ENCODE data around the gene PACRGL.
A peak's percentile ranks its signal among the peaks of the same experiment; 100 is the strongest.

Gene PACRGL

DNA sequence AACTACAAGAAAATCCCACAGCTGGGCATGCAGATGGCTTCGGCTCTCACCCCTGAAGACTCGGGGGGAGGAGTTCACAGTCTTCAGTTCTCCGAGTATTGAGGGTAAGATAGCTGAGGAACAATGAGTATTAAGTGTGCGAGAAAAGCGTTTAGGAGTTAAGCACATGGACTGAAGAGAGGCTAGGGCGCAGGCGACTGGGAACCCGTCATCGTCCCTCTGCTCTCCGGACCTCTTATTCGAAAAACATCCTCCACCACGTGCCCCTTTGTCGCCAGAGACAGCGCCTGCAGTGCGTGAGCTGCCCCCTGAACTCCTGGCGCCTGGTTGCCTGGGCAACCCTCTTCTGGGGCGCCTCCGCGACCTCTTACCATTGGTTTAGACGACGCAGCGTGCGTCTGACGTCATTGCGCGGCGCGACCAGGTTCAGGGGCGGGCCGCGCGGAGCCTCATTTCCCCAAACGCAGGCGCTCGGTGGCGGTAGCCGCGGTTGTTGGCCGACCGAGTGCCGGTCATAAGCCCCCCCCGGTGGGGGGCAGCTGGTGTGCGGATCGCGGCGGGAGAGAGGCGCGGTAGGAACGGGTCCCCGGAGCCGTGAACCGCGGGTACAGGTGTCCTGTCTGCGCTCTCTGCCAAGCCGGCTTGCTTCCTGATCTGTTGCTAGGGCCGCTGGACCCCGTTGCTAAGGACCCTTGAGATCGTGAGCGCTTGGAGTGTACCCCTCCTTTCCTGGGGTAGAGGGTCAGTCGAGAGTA, at the start of gene PACRGL:
Gene PACRGL (plus strand): TSS at position 452 of the 755 bp plus-strand sequence. CDS start 4,024 bp downstream, outside the sequence.
- peak; percentile 36 to 93 (median 85) for DNase-seq

GRCh38 chr4:20652226-20652885, 47.9 kb upstream of the PACRGL start:
- no peak for DNase-seq

- DNase-seq: no peak
These were observed 41.8 kb upstream of the PACRGL start for GRCh38 chr4:20658456-20658855.

- no peak for DNase-seq
These were observed 37.4 kb upstream of the PACRGL start for GRCh38 chr4:20662851-20663250.

DNA sequence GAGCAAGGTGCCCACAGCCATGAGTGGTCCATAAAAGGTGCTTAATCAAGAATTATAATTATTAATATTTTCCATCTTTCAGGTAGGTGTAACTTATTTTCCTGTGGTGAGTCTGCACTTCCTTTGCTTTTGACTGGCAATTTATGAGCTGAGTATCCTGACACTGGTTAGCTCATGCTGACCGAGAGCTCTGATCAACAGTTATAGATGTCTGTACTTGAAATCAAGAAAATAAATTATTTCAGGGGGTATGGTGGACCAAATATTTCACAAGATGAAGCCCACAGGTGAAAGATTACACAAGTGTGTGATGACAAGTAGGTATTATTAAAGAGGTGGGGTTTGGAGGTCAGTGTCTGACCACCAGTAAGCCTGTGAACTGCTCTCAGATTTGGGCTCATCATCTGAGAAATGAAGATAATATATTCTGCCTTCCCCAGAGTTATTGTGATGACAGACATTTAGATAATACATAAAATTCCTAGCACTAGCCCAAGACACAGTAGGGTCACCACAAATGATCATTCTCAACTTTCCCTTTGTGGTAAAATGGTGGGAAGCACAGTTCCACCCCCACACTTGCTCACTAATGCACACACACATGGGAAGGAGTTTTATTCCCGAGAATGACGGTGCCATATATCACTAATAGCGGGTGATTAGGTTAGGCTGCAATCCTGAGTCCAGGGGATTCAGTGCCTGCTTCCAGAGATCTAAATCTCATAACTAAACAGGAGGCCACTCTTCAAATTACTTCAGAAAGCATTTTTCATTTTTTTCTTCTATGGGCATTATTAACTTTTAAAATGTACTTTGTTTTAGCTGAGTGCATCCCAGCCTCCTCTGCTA, 34.0 kb upstream of the PACRGL start:
- no peak for DNase-seq

GRCh38 chr4:20672262-20672661, 28.0 kb upstream of the PACRGL start:
- DNase-seq: no peak

DNA sequence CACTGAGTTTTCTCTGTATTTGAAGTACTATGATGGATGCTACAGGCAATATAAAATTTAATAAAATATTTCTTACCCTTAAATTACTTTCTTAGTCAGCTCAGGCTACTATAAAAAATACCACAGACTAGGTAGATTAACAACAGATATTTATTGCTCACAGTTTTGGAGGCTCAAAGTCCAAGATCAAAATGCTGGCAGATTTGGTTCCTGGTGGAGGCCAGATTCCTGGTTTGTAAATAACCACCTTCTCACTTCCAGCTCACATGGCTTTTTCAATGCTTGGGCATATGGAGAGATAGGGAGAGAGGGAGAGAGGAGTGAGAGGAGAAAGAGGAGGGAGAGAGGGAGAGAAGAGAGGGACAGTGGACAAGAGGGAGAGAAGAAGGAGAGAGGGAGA, 24.5 kb upstream of the PACRGL start:
- no peak for DNase-seq

DNA sequence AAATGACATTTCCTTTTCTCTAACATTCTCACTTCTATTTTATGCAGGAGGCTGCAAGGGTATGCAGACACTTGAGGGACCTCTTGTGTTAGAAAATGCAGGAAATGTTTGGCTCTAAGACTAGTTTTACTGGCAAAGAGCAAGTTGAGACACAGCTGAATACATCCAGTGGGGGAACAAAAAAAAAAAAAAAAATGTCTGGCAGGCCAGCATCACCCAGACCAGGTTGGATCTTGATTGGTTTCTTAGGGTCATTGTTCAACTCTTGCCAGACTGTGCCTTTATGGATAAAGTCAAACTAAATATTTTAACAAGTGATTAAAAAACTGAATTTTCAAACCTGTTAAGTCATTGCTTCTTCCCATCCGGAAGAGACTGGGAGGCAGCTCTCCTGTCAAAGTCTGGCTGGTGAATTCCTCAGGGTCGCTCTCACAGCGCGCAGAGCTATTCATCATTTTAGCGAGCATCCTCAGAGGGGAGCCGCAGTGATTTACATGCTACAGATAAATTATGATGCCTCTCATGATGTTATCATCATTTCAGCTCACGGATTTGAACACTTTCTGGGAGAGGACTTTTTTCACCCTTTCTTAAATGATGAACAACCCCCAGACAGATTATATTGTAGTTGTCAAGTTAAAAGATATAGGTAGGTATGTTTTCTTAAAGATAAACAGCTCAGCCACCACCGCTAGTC, 23.6 kb upstream of the PACRGL start:
- DNase-seq: no peak

DNA sequence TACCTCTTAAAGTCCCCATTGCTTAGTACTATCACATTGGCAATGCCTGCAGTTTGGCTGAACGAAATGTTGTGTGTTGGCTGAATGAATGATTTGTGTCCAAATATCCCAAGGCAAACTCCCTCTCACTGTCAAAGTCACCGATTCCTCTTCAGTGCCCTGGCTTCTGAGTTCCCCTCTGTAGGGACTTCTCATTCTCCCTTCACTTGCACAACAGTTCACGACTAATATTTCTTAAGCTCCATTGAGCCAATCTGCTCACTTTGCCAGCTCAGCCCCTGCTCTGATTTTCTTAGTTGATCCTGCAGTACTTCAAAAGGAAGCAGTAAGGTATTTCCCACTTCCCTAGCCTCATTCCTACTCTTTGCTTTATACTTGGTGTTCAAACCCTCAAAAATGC, 21.9 kb upstream of the PACRGL start:
- no peak for DNase-seq

DNA sequence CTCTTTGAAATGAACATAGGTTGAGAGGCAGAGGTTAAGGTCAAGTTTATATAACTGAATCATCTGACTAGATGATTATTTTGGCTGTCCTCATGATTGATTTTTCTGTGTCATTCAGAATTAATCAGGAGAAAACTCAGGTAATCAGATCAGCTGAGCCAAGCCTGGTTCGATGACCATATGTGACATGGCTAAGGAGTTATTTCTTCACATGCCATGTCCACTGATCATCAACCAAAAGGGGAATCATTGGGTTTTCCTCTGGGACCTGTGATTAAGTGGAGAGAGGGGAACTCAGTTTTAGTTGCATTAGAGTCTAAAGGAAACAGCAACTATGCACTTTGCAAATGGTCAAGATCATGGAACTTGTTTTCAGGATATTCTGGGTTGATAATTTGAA, 20.3 kb upstream of the PACRGL start:
- DNase-seq: no peak

GRCh38 chr4:20680736-20681135, 19.5 kb upstream of the PACRGL start:
- no peak for DNase-seq

GRCh38 chr4:20681271-20681670, 19.0 kb upstream of the PACRGL start:
- no peak for DNase-seq

GRCh38 chr4:20682853-20683252, 17.4 kb upstream of the PACRGL start:
- no peak for DNase-seq

GRCh38 chr4:20683766-20684165, 16.5 kb upstream of the PACRGL start:
- DNase-seq: no peak

DNA sequence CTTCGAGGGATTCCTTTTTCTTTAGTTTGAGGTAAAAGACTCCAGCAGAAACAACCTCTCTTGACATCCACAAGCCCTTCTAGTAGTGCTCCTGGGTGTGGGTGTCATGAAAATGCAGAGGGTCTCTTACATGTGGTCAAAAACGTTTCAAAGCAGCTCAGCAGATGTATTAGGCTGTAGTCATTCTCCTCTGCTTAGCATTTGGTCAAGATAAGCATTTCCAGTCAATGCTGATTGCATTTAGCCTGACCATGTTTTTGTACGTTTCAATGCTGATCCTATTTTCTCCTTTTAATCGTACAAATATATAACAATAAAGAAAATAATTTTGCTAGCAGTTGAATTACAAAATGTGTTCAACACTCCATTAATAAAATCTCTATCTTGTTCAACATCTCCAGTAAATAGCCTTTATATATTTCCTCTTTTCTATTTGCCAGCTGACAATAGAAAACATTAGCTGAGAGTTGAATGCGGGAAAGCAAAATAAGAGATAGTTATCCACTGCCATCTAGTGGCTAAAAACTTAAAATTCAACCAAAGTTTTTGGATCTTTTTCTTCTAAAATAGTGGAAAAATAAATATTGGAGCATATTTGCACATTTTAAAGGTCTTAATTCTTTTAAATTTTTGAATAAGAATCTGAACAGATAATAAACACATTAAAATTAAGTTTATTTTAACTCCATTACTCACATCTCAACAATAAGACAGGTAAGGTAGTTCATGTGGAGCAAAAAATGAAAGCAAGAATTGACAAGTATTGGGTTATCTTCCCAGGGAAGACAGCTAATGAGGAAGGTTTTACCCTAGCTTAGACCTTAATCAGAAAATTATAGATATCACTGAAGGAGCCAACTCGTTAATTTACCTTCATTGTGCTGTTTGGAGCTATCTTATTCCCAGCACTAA, 15.2 kb upstream of the PACRGL start:
- no peak for DNase-seq

DNA sequence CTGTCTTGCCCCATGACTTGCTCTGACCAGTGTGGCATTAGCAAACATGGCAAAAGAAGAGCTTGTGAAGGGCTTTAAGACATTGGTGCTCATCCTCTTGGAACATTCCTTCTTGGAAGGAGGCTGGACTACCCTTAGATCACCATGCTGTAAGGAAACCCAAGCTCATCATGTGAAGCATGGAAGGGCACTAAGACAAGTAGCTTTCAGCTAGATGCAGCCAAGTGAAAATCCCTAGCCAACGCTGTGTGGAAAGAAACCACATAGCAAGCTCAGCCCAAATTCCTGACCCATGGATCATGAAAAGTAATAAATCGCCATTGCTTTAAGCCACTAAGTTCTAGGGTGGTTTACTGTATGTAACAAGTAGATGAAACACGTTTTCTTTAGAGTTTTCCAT, 12.4 kb upstream of the PACRGL start:
- no peak for DNase-seq

DNA sequence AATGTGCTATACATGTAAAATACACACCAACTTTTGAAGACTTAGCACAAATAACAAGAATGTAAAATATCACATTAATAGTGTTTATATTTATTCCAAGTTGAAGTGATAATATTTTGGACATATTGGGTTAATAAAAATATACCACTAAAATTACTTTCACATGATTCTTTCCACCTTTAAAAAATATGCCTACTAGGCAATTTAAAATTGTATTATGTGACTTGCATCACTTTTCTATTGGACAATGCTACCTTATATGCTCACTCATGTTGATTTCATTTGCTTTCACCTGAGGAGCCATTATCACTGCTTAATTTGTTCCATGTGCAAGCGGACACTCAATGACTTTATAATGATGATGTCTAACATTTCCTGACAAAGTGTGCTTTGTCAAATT, 3.4 kb upstream of the PACRGL start:
- no peak for DNase-seq

DNA sequence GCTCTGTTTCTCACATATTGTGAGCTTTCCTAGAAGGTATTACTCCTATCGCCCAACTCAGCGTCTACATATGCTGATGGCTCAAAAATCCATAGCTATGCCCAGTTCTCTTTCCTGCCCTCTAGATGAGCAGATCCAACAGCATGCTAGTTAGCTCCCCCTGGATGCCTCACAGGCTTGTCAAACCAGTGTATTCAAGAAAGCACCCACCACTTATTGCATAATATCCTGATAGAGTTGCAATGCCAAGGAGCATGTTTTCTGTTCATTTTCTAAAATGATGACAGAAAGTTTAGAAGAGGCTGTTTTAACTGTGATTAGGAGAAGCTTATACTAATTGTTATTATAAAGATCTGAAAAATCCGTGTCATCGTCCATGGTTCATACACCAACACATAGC, 1.9 kb upstream of the PACRGL start:
- DNase-seq: no peak

- no peak for DNase-seq
These were observed 1.4 kb upstream of the PACRGL start for GRCh38 chr4:20698820-20699219.

DNA sequence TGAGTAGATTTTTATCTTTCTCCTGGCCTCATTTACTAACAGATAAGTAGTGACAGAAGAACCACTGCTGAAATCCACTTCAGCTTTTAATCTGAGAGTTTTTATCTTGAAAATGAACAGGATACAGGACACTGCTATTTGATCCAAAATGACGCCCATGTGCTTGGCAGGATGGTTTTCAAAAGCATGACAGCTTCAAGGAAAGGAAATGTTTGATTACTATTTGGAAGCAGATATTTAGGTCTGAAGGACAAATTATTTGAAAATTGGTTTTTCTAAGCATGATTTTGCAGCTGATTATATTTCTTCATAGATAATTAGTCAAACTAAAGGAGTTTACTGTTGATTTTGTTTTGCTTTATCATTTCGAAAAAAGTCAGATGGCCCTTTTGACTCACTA, 11.1 kb downstream of the PACRGL start:
- no peak for DNase-seq

DNA sequence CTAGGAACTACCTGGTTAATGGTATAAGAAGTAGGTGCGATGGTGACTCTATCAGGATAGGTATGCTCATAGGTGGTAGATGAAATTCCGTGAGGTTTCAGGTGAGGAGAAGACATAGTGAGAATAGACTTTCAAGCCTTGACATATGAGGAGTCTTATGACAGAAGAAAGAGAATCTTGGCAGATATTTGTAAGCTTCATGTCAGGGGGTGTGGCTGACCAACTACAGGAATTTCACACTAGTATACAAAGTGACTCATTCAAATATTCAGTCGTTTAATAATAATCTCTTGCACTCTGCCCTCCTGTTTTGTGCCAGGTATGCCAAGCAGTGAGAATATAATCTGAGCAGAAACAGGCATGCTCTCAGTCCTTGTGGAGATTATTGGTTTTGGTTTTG, 22.8 kb downstream of the PACRGL start:
- DNase-seq: no peak

- DNase-seq: no peak
These were observed 23.2 kb downstream of the PACRGL start for GRCh38 chr4:20723463-20723862.
